Glutamatergic neuron (in vitro differentiated cells): ENCODE data around the gene WDR27. TPM values are rescaled to one million over a fixed set of nuclear protein-coding genes. Genes with fewer than 3 reads are reported as not detected.

Experiments
- DNase-seq: peaks from one replicate; pipeline ENCODE4 v3.0.0; 2022
- H3K27ac Mint-ChIP-seq: one replicate; pipeline ENCODE4 v1.8.0; 2020; ENCODE audit warnings: mild to moderate bottlenecking, mixed read lengths, inconsistent platforms; ENCODE audit not compliant: unreplicated experiment
- H3K27me3 Mint-ChIP-seq: one replicate; pipeline ENCODE4 v1.8.0; 2020; ENCODE audit warnings: mild to moderate bottlenecking, moderate library complexity, mixed read lengths, inconsistent platforms; ENCODE audit not compliant: unreplicated experiment
- H3K36me3 Mint-ChIP-seq: one replicate; pipeline ENCODE4 v1.8.0; 2020; ENCODE audit warnings: mild to moderate bottlenecking, mixed read lengths, inconsistent platforms; ENCODE audit not compliant: unreplicated experiment
- H3K4me1 Mint-ChIP-seq: one replicate; pipeline ENCODE4 v1.8.0; 2020; ENCODE audit warnings: mild to moderate bottlenecking, low read depth, mixed read lengths, inconsistent platforms; ENCODE audit not compliant: unreplicated experiment
- H3K4me3 Mint-ChIP-seq: one replicate; pipeline ENCODE4 v1.8.0; 2020; ENCODE audit warnings: mild to moderate bottlenecking, mixed read lengths, inconsistent platforms; ENCODE audit not compliant: unreplicated experiment
- H3K9me3 Mint-ChIP-seq: one replicate; pipeline ENCODE4 v1.8.0; 2020; ENCODE audit warnings: mild to moderate bottlenecking, moderate library complexity, mixed read lengths, inconsistent platforms; ENCODE audit not compliant: unreplicated experiment
- CTCF ChIP-seq: fragments of 200-600 bp; sonication (generic); IDR thresholded peaks from one replicate; pipeline ENCODE4 v1.5.0; 2021; ENCODE audit not compliant: partially characterized antibody, unreplicated experiment
- total RNA-seq: library from RNA; stranded (reverse); fragmentation: NEBNext Ultra II Directional; extraction: Animal tissue kit (Norgen Biotek cat#: 25700); gene quantifications from one replicate; pipeline ENCODE4 v1.2.1, GENCODE V29; 2021; ENCODE audit not compliant: unreplicated experiment

Gene WDR27
- total RNA-seq, 1 donor from 2014 or later = 64.8 TPM

- no peak for DNase-seq
- Mint-ChIP-seq H3K27me3 (no peaks in the 10 kb centered on the region), H3K9me3 (peaks cover 2% of the 10 kb centered on the region), H3K4me3 (no peak overlapping the region), H3K27ac (no peak overlapping the region), H3K4me1 (no peaks in the 10 kb centered on the region), H3K36me3 (no peaks in the 10 kb centered on the region)
- no peak for TF ChIP-seq CTCF
These were observed 200.7 kb downstream of the WDR27 start for GRCh38 chr6:169501128-169501527.

- Mint-ChIP-seq H3K4me1 (no peaks in the 10 kb centered on the region), H3K4me3 (no peak overlapping the region), H3K27ac (no peak overlapping the region), H3K27me3 (no peaks in the 10 kb centered on the region), H3K36me3 (no peaks in the 10 kb centered on the region), H3K9me3 (peaks cover 2% of the 10 kb centered on the region)
- DNase-seq = no peak
- no peak for TF ChIP-seq CTCF
These were observed 201.1 kb downstream of the WDR27 start for GRCh38 chr6:169500688-169501087.

GRCh38 chr6:169499848-169500247 lies 202.0 kb downstream of the WDR27 start:
- Mint-ChIP-seq H3K27ac (no peak overlapping the region), H3K36me3 (no peaks in the 10 kb centered on the region), H3K27me3 (no peaks in the 10 kb centered on the region), H3K4me1 (no peaks in the 10 kb centered on the region), H3K4me3 (no peak overlapping the region), H3K9me3 (peaks cover 2% of the 10 kb centered on the region)
- no peak for TF ChIP-seq CTCF
- no peak for DNase-seq

GRCh38 chr6:169498916-169499513 lies 202.8 kb downstream of the WDR27 start:
- no peaks in the 10 kb centered on the region for H3K4me1 Mint-ChIP-seq
- no peaks in the 10 kb centered on the region for H3K27me3 Mint-ChIP-seq
- DNase-seq = no peak
- H3K36me3 Mint-ChIP-seq = no peaks in the 10 kb centered on the region
- H3K27ac Mint-ChIP-seq = no peak overlapping the region
- TF ChIP-seq CTCF = no peak
- H3K9me3 Mint-ChIP-seq = peaks cover 2% of the 10 kb centered on the region
- no peak overlapping the region for H3K4me3 Mint-ChIP-seq

- H3K27ac Mint-ChIP-seq = no peak overlapping the region
- H3K9me3 Mint-ChIP-seq = no peaks in the 10 kb centered on the region
- no peaks in the 10 kb centered on the region for H3K27me3 Mint-ChIP-seq
- TF ChIP-seq CTCF = no peak
- H3K36me3 Mint-ChIP-seq = no peaks in the 10 kb centered on the region
- DNase-seq = no peak
- no peaks in the 10 kb centered on the region for H3K4me1 Mint-ChIP-seq
- H3K4me3 Mint-ChIP-seq = no peak overlapping the region
These were observed 206.2 kb downstream of the WDR27 start for GRCh38 chr6:169495601-169496000.
